Mammary epithelial cell (primary cell): ENCODE measurements around the gene ELMO1.

Experiments
- CTCF ChIP-seq, 2 donors: IDR thresholded peaks in 1 of 2; conservative IDR thresholded peaks in 1 of 2; 2 replicates each; pipeline ENCODE4 v1.5.1; 2011 to 2012; ENCODE audit warnings: inconsistent platforms in 2 of 2, low read length in 2 of 2, mild to moderate bottlenecking in 2 of 2, control low read depth in 1 of 2, low read depth in 1 of 2; ENCODE audit not compliant: insufficient read depth in 1 of 2; ENCODE audit errors: extremely low read depth in 1 of 2
- EZH2 ChIP-seq: IDR thresholded peaks from 2 replicates; pipeline ENCODE4 v1.6.1; 2012; ENCODE audit warnings: low read length, inconsistent platforms, borderline replicate concordance

DNA sequence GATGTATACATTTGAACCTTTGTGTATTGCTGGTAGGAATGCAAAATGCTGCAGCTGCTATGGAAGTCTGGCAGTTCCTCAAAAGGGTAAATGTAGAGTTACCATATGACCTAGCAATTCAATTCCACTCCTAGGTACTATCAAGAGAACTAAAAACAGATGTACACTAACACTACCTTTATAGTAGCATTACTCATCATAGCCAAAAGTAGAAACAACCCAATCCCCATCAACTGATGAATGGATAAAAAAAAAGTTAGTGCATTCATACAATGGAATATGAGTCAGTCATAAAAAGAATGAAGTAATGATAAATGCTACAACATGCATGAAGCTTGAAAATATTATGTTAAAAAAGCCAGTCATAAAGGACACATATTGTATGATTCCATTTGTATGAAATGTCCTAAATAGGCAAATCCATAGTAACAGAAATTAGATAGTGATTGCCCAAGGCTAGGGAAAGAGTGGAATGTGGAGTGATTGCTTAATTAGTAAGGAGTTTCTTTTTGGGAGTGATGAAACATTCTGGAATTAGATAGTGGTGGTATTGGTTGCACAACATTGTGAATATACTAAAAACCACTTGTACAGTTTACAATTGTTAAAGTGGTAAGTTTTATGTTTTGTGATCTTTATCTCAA, 628.0 kb downstream of the ELMO1 start:
- TF ChIP-seq CTCF (conservative IDR thresholded peaks at IDR 0.05 in 1 of 2, IDR thresholded peaks at IDR 0.05 in 1 of 2; ENCODE audit: extremely low read depth in 1 of 2, insufficient read depth in 1 of 2, low read depth in 1 of 2, low read length in 2 of 2) (no peak), EZH2 (no peak)
